ENCODE measurements around the gene PWWP2A.

DNA sequence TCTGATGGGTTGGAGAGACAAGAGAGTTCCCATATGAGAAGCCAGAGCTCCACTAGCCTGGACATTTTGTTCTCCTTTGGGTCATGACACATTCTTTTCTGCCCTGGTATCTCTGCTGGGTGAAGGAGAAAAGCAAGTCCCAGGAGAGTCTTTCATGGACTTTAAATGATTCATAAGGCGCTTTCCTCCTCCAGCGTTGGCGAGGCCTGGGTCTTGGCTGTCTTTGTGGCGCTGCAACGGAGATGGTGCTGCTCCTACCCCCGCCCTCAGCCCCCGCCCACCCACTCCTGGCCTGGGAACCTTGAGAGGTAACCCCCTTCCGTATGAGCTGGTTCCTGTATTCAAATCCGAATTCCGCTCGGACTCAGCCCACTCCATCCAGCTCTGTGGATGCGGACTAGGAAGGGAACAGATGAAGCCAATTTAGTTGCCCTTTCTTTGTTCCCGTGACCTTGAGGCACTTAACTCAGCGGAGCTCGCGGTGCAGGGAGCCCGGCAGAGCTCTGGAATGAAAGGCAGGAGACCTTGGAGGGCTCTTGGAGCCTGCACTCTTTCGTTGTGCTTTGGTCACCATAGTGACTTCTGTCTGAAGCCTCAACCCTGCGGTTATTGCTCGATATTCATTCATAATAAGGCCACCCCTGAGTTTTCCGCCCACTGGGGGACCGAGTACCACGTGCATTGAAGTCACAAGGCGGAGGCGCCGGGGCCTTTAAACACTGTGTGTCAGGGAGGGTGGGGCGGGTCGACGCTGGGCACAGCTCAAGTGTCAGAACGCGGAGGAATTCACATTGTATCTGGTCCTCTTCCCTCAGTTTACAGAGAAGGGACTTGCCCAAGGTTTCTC lies 14.0 kb upstream of the PWWP2A start:
- TF ChIP-seq, protein P1, sequence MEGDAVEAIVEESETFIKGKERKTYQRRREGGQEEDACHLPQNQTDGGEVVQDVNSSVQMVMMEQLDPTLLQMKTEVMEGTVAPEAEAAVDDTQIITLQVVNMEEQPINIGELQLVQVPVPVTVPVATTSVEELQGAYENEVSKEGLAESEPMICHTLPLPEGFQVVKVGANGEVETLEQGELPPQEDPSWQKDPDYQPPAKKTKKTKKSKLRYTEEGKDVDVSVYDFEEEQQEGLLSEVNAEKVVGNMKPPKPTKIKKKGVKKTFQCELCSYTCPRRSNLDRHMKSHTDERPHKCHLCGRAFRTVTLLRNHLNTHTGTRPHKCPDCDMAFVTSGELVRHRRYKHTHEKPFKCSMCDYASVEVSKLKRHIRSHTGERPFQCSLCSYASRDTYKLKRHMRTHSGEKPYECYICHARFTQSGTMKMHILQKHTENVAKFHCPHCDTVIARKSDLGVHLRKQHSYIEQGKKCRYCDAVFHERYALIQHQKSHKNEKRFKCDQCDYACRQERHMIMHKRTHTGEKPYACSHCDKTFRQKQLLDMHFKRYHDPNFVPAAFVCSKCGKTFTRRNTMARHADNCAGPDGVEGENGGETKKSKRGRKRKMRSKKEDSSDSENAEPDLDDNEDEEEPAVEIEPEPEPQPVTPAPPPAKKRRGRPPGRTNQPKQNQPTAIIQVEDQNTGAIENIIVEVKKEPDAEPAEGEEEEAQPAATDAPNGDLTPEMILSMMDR (IDR thresholded peaks at IDR 0.05; ENCODE audit: borderline replicate concordance, extremely low read depth, low read length, poor library complexity, severe bottlenecking), result no peak
- TF ChIP-seq EZH2 (IDR thresholded peaks at IDR 0.05; ENCODE audit: borderline replicate concordance, low read depth, low read length, severe bottlenecking), result no peak
